GM12878 (cell line): ENCODE measurements around the gene AANAT. TPM values are rescaled to one million over a fixed set of nuclear protein-coding genes. Genes with fewer than 3 reads are reported as not detected.

Experiments used
- ATAC-seq: fragments of 200-7000 bp; cut with Tn5 transposase; 3 replicates; pipeline ENCODE4 v1.9.1; 2020; ENCODE audit warnings: mild to moderate bottlenecking, moderate library complexity
- BruUV-seq: library from RNA; stranded (reverse); fragments of 400-500 nt; replicated peaks from 2 replicates; lab custom pipeline; 2021; lab: Mats Ljungman, UMichigan
- CTCF ChIA-PET: fragments of 300-600 bp; sonication (Branson Sonifier 250); formaldehyde crosslinking; extraction: SDS; loops from one replicate; lab custom pipeline; 2021; ENCODE audit warnings: inconsistent platforms; lab: Yijun Ruan, JAX
- POLR2A ChIA-PET: fragments of 350-600 bp; formaldehyde crosslinking; extraction: SDS; loops from one replicate; lab custom pipeline; 2021; ENCODE audit warnings: inconsistent platforms; lab: Charles Lee
- RAD21 ChIA-PET: fragments of 300-600 bp; sonication (Branson Sonifier 250); formaldehyde crosslinking; loops from one replicate; lab custom pipeline; 2023; ENCODE audit warnings: antibody characterized with exemption; ENCODE audit not compliant: unreplicated experiment; lab: Charles Lee
- SMC1A ChIA-PET: fragments of 300-600 bp; sonication (Branson Sonifier 250); formaldehyde crosslinking; loops from one replicate; lab custom pipeline; 2023; ENCODE audit not compliant: unreplicated experiment, uncharacterized antibody; lab: Charles Lee
- DNase-seq: peaks from one replicate; pipeline ENCODE4 v3.0.0-alpha.2; 2011; ENCODE audit warnings: low read depth, low spot score
- FAIRE-seq: peaks from 3 replicates; lab custom pipeline; 2011; peaks lifted over from hg19 to GRCh38; lab: Jason Lieb, UNC
- H2AFZ ChIP-seq: 2 replicates; pipeline ENCODE4 v1.6.0; 2011; ENCODE audit warnings: low read depth, low read length, control low read depth; ENCODE audit not compliant: control insufficient read depth
- H3K27ac ChIP-seq: 2 replicates; pipeline ENCODE4 v1.5.1; 2011; ENCODE audit warnings: control low read depth; ENCODE audit not compliant: control insufficient read depth, insufficient read depth
- H3K27me3 ChIP-seq, 2 experiments: replicated peaks in 1 of 2; 2 replicates each; pipeline versions ENCODE4 v1.6.0 to v1.6.1; 2011; ENCODE audit warnings: low read length in 1 of 2; ENCODE audit not compliant: control insufficient read depth in 2 of 2, insufficient read depth in 2 of 2
- H3K36me3 ChIP-seq, 2 experiments: 2 replicates each; pipeline ENCODE4 v1.5.1; 2011; ENCODE audit warnings: low read length in 1 of 2; ENCODE audit not compliant: control insufficient read depth in 2 of 2, insufficient read depth in 2 of 2
- H3K4me1 ChIP-seq: 2 replicates; pipeline ENCODE4 v1.6.1; 2011; ENCODE audit warnings: mild to moderate bottlenecking, low read length, moderate library complexity, mixed read lengths; ENCODE audit not compliant: control insufficient read depth, insufficient read depth
- H3K4me2 ChIP-seq: 2 replicates; pipeline ENCODE4 v1.6.0; 2011; ENCODE audit warnings: control low read depth; ENCODE audit not compliant: control insufficient read depth, insufficient read depth
- H3K4me3 ChIP-seq: fragments of 200-600 bp; sonication (generic); 2 replicates; pipeline ENCODE4 v1.5.1; 2016
- H3K79me2 ChIP-seq: 2 replicates; pipeline ENCODE4 v1.6.0; 2011; ENCODE audit warnings: low read length; ENCODE audit not compliant: control insufficient read depth, insufficient read depth
- H3K9ac ChIP-seq: 2 replicates; pipeline ENCODE4 v1.8.0; 2011; ENCODE audit warnings: low read length, control low read depth, mixed read lengths; ENCODE audit not compliant: control insufficient read depth, insufficient read depth
- H3K9me3 ChIP-seq: replicated peaks from 3 replicates; pipeline ENCODE4 v1.5.1; 2011; ENCODE audit warnings: mild to moderate bottlenecking, low read length; ENCODE audit not compliant: control insufficient read depth, insufficient read depth
- H4K20me1 ChIP-seq: 2 replicates; pipeline ENCODE4 v1.6.0; 2011; ENCODE audit not compliant: control insufficient read depth, insufficient read depth
- ATF7 ChIP-seq: fragments of 450-650 bp; IDR thresholded peaks from 2 replicates; pipeline ENCODE4 v1.6.1; 2016; ENCODE audit warnings: low read depth, mild to moderate bottlenecking
- BHLHE40 ChIP-seq, 2 experiments: fragments of 450-650 bp in 1 of 2; IDR thresholded peaks; 2 replicates each; pipeline ENCODE4 v1.6.1; 2011 to 2017; ENCODE audit warnings: low read depth in 2 of 2, borderline replicate concordance in 1 of 2, improper control_type of control experiment in 1 of 2, low read length in 1 of 2, mild to moderate bottlenecking in 1 of 2
- HDGF ChIP-seq: fragments of 450-650 bp; IDR thresholded peaks from 2 replicates; pipeline ENCODE4 v1.6.1; 2016; ENCODE audit warnings: antibody characterized with exemption
- NR2F1 ChIP-seq: fragments of 450-650 bp; conservative IDR thresholded peaks from 2 replicates; pipeline ENCODE4 v1.6.1; 2017; ENCODE audit warnings: mild to moderate bottlenecking
- PAX8 ChIP-seq: fragments of 450-650 bp; IDR thresholded peaks from 2 replicates; pipeline ENCODE4 v1.6.1; 2017; ENCODE audit warnings: mild to moderate bottlenecking, moderate library complexity
- TCF12 ChIP-seq: IDR thresholded peaks from 2 replicates; pipeline ENCODE4 v1.6.1; 2011; ENCODE audit warnings: low read depth, mild to moderate bottlenecking, low read length
- WGBS: methylation state at CpG from one replicate; pipeline ENCODE4 v1.1.6; 2016; ENCODE audit warnings: low lambda C conversion rate; ENCODE audit not compliant: insufficient replicate concordance, insufficient coverage; ENCODE audit errors: missing lambda C conversion rate; 5-methylcytosine and 5-hydroxymethylcytosine counted together
- in situ Hi-C: fragments of 300-500 bp; cut with MboI; formaldehyde crosslinking; loops from 9 replicates; pipeline ENCODE4 v1.14.3; 2018; ENCODE audit warnings: mixed read lengths
- intact Hi-C: fragments of 100-400 bp; cut with micrococcal nuclease; formaldehyde crosslinking; loops from one replicate; pipeline ENCODE4 v1.14.2; 2022; ENCODE audit not compliant: unreplicated experiment
- polyA plus RNA-seq, 11 experiments: library from polyadenylated mRNA; depleted of rRNA in 4 of 11; unstranded in 6 of 11; stranded (reverse) in 5 of 11; fragments of >200 nt; fragmentation: Nextera tagmentation in 4 of 11; fragmentation: Illumina TruSeq in 1 of 11; extraction: Ambion mirVana in 4 of 11; extraction: Trizol in 1 of 11; gene quantifications; 1 replicate in 1 of 11; 2 replicates in 10 of 11; pipeline versions ENCODE4 v1.2.1 to v1.2.3, GENCODE V29; 2011 to 2016; ENCODE audit warnings: inconsistent platforms in 2 of 11, missing spikeins in 2 of 11, low read depth in 1 of 11
- total RNA-seq, 4 experiments: library from RNA; depleted of rRNA in 3 of 4; stranded (reverse); fragments of >200 nt in 3 of 4; fragmentation: Illumina TruSeq in 1 of 4; extraction: Trizol in 1 of 4; gene quantifications; 2 replicates each; pipeline versions ENCODE4 v1.2.1 to v1.2.3, GENCODE V29; 2013 to 2021
- TF ChIP-seq, protein P1 (sequence below): fragments of 450-650 bp; IDR thresholded peaks from 2 replicates; pipeline ENCODE4 v1.6.1; 2017; ENCODE audit warnings: mild to moderate bottlenecking, low read depth, inconsistent platforms; ENCODE audit not compliant: poor library complexity, severe bottlenecking
- TF ChIP-seq, protein P2 (sequence below): fragments of 450-650 bp; IDR thresholded peaks from 2 replicates; pipeline ENCODE4 v1.6.1; 2016; ENCODE audit warnings: mild to moderate bottlenecking

AANAT gene
- total and polyA plus RNA-seq, 10 of the 15 experiments (the other 5 are each of a cell fraction or from before 2014, with no cell fraction given): 0.23 TPM; not detected in 9

DNA sequence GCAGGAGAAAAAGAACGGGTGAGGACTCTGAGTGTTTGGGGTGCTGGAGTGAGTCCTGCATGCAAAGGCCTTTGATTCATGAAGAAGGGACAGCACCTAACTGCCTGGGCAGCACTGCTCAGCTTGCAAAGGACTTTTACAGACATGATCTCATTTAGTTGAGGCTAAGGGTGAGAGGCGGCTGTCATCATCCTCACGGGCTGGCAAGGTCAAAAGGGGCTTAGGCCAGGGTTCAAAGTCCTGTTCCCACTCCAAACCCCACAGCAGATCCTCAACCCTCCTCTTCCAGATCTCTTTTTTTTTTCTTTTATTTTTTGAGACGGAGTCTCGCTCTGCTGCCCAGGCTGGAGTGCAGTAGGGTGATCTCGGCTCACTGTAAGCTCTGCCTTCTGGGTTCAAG, 29.1 kb downstream of the AANAT start:
- Histone ChIP-seq H3K79me2 (peaks cover 74% of the 10 kb centered on the region), H3K4me2 (peak overlapping the region; percentile 88; the same call in 1 of the 2 replicates), H3K9me3 (no peaks in the 10 kb centered on the region), H3K27ac (no peak overlapping the region), H3K4me1 (peaks cover 76% of the 10 kb centered on the region), H3K27me3 (no peaks in the 10 kb centered on the region), H3K36me3 (no peaks in the 10 kb centered on the region; a peak in 3 of 4 replicates), H4K20me1 (no peaks in the 10 kb centered on the region), H3K4me3 (no peak overlapping the region), H2AFZ (no peak overlapping the region), H3K9ac (no peak overlapping the region)
- ATAC-seq: no peak
- DNase-seq: no peak
- CTCF ChIA-PET: interaction anchor here (0.7 to 2.3 kb wide), 6 partner anchors 11 to 252 kb away, joined by 3 to 8 read pairs (median 3); partner anchors contain the start of gene AANAT
- RAD21 ChIA-PET: interaction anchor here (2.1 kb wide), 1 partner anchor 11 kb away, joined by 5 read pairs; no protein-coding TSS in a partner anchor
- SMC1A ChIA-PET: interaction anchor here (0.9 to 8.7 kb wide), 2 partner anchors 12 to 16 kb away, joined by 4 to 115 read pairs; no protein-coding TSS in a partner anchor
- POLR2A ChIA-PET: interaction anchor here (9.0 kb wide), 1 partner anchor 13 kb away, joined by 101 read pairs; no protein-coding TSS in a partner anchor
- in situ Hi-C loops: no loop called here
- BruUV-seq: no TSS peak
- intact Hi-C loops: no loop called here
- WGBS: 44% methylated on average over 6 of the region's 6 CpGs
- no peak for FAIRE-seq
- TF ChIP-seq NR2F1: peak; percentile 70
- TF ChIP-seq, protein P1, sequence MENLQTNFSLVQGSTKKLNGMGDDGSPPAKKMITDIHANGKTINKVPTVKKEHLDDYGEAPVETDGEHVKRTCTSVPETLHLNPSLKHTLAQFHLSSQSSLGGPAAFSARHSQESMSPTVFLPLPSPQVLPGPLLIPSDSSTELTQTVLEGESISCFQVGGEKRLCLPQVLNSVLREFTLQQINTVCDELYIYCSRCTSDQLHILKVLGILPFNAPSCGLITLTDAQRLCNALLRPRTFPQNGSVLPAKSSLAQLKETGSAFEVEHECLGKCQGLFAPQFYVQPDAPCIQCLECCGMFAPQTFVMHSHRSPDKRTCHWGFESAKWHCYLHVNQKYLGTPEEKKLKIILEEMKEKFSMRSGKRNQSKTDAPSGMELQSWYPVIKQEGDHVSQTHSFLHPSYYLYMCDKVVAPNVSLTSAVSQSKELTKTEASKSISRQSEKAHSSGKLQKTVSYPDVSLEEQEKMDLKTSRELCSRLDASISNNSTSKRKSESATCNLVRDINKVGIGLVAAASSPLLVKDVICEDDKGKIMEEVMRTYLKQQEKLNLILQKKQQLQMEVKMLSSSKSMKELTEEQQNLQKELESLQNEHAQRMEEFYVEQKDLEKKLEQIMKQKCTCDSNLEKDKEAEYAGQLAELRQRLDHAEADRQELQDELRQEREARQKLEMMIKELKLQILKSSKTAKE: peak; percentile 39
- TF ChIP-seq, protein P2, sequence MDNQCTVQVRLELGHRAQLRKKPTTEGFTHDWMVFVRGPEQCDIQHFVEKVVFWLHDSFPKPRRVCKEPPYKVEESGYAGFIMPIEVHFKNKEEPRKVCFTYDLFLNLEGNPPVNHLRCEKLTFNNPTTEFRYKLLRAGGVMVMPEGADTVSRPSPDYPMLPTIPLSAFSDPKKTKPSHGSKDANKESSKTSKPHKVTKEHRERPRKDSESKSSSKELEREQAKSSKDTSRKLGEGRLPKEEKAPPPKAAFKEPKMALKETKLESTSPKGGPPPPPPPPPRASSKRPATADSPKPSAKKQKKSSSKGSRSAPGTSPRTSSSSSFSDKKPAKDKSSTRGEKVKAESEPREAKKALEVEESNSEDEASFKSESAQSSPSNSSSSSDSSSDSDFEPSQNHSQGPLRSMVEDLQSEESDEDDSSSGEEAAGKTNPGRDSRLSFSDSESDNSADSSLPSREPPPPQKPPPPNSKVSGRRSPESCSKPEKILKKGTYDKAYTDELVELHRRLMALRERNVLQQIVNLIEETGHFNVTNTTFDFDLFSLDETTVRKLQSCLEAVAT: peak; percentile 28; the same call in 1 of the 2 replicates
- TF ChIP-seq ATF7: peak; percentile 60
- no peak for TF ChIP-seq HDGF
- no peak for TF ChIP-seq TCF12
- peak in 1 of 2 experiments; percentile 54; a peak in 1 of 4 replicates for TF ChIP-seq BHLHE40 (IDR thresholded peaks at IDR 0.05; ENCODE audit: borderline replicate concordance in 1 of 2, low read depth in 2 of 2, low read length in 1 of 2)
- TF ChIP-seq PAX8: no peak
